Erythroblast (primary cell): ENCODE measurements around the gene GRIP2.

Source experiments
- GATA1 ChIP-seq: IDR thresholded peaks from 2 replicates; pipeline ENCODE4 v1.6.1; 2011; ENCODE audit warnings: low read depth, mild to moderate bottlenecking, control low read depth, low read length, moderate library complexity
- POLR2A ChIP-seq: IDR thresholded peaks from 2 replicates; pipeline ENCODE4 v1.6.1; 2011; ENCODE audit warnings: mild to moderate bottlenecking, low read length

DNA sequence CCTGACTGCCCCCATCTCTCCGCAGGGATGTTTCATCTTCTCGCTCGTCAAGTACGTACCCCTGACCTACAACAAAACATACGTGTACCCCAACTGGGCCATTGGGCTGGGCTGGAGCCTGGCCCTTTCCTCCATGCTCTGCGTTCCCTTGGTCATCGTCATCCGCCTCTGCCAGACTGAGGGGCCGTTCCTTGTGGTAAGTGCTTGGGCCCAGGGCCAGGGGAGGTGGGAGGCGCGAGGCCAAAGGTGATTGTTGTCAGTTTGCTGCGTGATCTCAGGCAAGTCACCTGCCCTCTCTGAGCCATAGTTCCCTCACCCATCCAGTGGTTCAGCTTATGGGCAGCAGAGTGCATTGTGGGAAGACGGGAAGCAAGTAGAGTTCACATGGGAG, 58.5 kb downstream of the GRIP2 start:
- TF ChIP-seq POLR2A: no peak
- no peak for TF ChIP-seq GATA1
